Erythroblast (primary cell): ENCODE results near the gene TNFAIP8L1.

Source experiments
- GATA1 ChIP-seq: IDR thresholded peaks from 2 replicates; pipeline ENCODE4 v1.6.1; 2011; ENCODE audit warnings: low read depth, mild to moderate bottlenecking, control low read depth, low read length, moderate library complexity
- POLR2A ChIP-seq: IDR thresholded peaks from 2 replicates; pipeline ENCODE4 v1.6.1; 2011; ENCODE audit warnings: mild to moderate bottlenecking, low read length

GRCh38 chr19:4600082-4600481 lies 39.2 kb upstream of the TNFAIP8L1 start:
- TF ChIP-seq POLR2A (no peak), GATA1 (no peak)
